Tibial nerve (tissue), 4 donors: Measurements from ENCODE around the gene ZNF618. TPM values are rescaled to one million over a fixed set of nuclear protein-coding genes. Genes with fewer than 3 reads are reported as not detected.

Experiments used
- DNase-seq, 2 donors: peaks; one replicate each; pipeline ENCODE4 v3.0.0-alpha.2; 2019; ENCODE audit warnings: low spot score in 2 of 2
- H3K27ac ChIP-seq, 4 donors: fragments of 200-600 bp; sonication (generic) in 3 of 4; one replicate each; pipeline ENCODE4 v1.5.1; 2017 to 2019; ENCODE audit warnings: mild to moderate bottlenecking in 1 of 4
- H3K27me3 ChIP-seq, 2 donors: fragments of 200-600 bp; sonication (generic) in 1 of 2; one replicate each; pipeline versions ENCODE4 v1.5.1 to v1.6.0; 2017 to 2019
- H3K36me3 ChIP-seq, 3 donors: fragments of 200-600 bp; sonication (generic); one replicate each; pipeline ENCODE4 v1.5.1; 2018 to 2019
- H3K4me1 ChIP-seq, 4 donors: fragments of 200-600 bp; sonication (generic) in 3 of 4; one replicate each; pipeline ENCODE4 v1.5.1; 2017 to 2019
- H3K4me3 ChIP-seq, 4 donors: fragments of 200-600 bp; sonication (generic) in 3 of 4; one replicate each; pipeline ENCODE4 v1.5.1; 2017 to 2019; ENCODE audit warnings: mild to moderate bottlenecking in 1 of 4, moderate library complexity in 1 of 4
- H3K9me3 ChIP-seq, 4 donors: fragments of 200-600 bp; sonication (generic) in 3 of 4; one replicate each; pipeline ENCODE4 v1.5.1; 2017 to 2019
- EP300 ChIP-seq, 2 donors: sonication (generic); formaldehyde crosslinking; IDR thresholded peaks; one replicate each; pipeline ENCODE4 v1.6.1; 2017; ENCODE audit warnings: antibody characterized with exemption in 2 of 2, mild to moderate bottlenecking in 1 of 2
- POLR2A ChIP-seq, 2 donors: fragments of 450-650 bp; IDR thresholded peaks; one replicate each; pipeline ENCODE4 v1.6.1; 2017; ENCODE audit warnings: antibody characterized with exemption in 2 of 2, mild to moderate bottlenecking in 2 of 2, moderate library complexity in 2 of 2
- WGBS, 2 donors: methylation state at CpG; one replicate each; pipeline ENCODE4 v1.1.5; 2018; 5-methylcytosine and 5-hydroxymethylcytosine counted together
- total RNA-seq, 4 donors: library from RNA; depleted of rRNA; stranded (reverse); fragments of >200 nt; gene quantifications; one replicate each; pipeline ENCODE4 v1.1.0, GENCODE V29; 2016
- TF ChIP-seq, protein P1 (sequence below), 5 experiments: fragments of 200-600 bp in 3 of 5; fragments of 450-650 bp in 2 of 5; sonication (generic) in 3 of 5; IDR thresholded peaks; one replicate each; pipeline ENCODE4 v1.5.1; 2016 to 2019; ENCODE audit warnings: antibody characterized with exemption in 5 of 5, mild to moderate bottlenecking in 3 of 5, moderate library complexity in 2 of 5

Gene ZNF618
- total RNA-seq, 4 donors from 2014 or later: 7.3 to 11.6 (median 9.0) TPM

DNA sequence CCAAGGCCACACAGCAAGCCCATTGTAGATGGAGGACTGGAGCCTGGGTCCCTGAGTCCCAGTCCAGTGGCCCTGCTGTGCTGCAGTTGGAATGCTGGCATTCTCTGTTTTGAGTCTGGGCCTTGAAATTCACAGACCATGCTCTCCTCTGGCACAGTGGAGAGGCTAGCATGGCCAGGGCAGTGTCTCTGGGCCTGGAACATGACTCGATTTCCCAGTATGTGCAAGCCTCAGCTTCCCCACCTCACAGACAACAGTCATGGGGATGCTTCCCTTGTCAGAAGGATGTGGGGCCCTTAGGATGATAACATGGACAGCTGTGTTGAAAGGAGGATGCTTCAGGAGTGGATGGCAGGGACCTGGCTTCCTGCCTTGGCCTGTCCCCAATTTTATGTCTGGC lies 110.8 kb downstream of the ZNF618 start:
- TF ChIP-seq, protein P1, sequence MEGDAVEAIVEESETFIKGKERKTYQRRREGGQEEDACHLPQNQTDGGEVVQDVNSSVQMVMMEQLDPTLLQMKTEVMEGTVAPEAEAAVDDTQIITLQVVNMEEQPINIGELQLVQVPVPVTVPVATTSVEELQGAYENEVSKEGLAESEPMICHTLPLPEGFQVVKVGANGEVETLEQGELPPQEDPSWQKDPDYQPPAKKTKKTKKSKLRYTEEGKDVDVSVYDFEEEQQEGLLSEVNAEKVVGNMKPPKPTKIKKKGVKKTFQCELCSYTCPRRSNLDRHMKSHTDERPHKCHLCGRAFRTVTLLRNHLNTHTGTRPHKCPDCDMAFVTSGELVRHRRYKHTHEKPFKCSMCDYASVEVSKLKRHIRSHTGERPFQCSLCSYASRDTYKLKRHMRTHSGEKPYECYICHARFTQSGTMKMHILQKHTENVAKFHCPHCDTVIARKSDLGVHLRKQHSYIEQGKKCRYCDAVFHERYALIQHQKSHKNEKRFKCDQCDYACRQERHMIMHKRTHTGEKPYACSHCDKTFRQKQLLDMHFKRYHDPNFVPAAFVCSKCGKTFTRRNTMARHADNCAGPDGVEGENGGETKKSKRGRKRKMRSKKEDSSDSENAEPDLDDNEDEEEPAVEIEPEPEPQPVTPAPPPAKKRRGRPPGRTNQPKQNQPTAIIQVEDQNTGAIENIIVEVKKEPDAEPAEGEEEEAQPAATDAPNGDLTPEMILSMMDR (IDR thresholded peaks at IDR 0.05): no peak
- TF ChIP-seq POLR2A (IDR thresholded peaks at IDR 0.05) (no peak), EP300 (IDR thresholded peaks at IDR 0.05) (no peak)
- peaks cover 0 to 31% (median 0%) of the 10 kb centered on the region in 3 donors for H3K36me3 ChIP-seq
- WGBS, 2 donors: 93 to 100% methylated on average over 1 of the region's 1 CpG
- H3K4me1 ChIP-seq: peaks cover 0 to 32% (median 5%) of the 10 kb centered on the region in 4 donors
- H3K27me3 ChIP-seq: no peaks in the 10 kb centered on the region
- no peak for DNase-seq
- H3K27ac ChIP-seq: no peak overlapping the region
- no peaks in the 10 kb centered on the region for H3K9me3 ChIP-seq
- no peak overlapping the region for H3K4me3 ChIP-seq

DNA sequence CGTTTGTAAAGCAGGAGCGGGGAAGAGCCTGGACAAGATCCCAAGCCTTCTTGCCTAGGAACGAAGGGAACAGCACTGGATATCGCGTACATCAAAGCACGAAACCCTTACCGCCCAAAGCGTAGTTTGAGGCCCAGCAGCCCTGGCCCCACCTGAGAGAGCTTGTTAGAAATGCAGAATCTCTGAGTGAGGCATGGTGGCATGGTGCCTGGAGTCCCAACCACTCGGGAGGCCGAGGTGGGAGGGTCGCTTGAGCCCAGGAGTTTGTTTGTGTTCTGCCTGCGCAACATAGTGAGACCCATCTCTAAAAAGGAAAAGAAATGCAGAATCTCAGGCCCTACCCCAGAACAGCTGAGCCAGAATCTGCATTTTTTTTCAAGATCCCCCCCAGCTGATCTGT lies 111.4 kb downstream of the ZNF618 start:
- H3K4me1 ChIP-seq: peaks cover 0 to 37% (median 8%) of the 10 kb centered on the region in 4 donors
- DNase-seq: no peak
- no peak overlapping the region for H3K27ac ChIP-seq
- WGBS, 2 donors: 87 to 92% methylated on average over 12 of the region's 12 CpGs
- H3K9me3 ChIP-seq: no peaks in the 10 kb centered on the region
- H3K36me3 ChIP-seq: peaks cover 0 to 31% (median 0%) of the 10 kb centered on the region in 3 donors
- TF ChIP-seq EP300 (IDR thresholded peaks at IDR 0.05): no peak
- TF ChIP-seq POLR2A (IDR thresholded peaks at IDR 0.05): no peak
- TF ChIP-seq, protein P1 (IDR thresholded peaks at IDR 0.05): no peak
- H3K4me3 ChIP-seq: no peak overlapping the region
- H3K27me3 ChIP-seq: no peaks in the 10 kb centered on the region

DNA sequence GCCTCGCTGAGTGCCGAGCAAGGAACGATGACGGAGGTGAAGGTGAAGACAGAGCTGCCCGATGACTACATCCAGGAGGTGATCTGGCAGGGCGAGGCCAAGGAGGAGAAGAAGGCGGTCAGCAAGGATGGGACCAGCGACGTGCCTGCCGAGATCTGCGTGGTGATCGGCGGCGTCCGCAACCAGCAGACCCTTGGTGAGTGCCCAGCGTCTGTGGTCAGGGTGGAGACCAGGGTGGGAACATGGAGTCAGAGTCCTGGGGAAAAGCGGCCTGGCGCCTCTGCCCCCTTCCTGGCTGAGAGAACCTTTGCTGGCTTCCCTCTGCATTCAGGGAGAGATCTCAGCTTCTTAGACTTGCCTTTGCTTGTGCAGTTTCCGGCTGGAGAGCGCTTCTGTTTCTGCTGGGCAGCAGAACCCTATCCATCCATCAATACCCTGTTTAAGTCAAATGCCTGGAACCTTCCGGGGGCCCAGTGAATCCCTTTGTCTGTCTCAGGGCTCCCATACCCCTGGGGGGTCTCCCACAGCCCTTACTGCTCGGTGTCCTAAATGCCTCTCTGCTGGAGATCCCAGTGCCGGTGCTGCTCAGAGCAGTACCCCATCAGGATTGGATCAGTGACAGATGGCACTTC lies 112.4 kb downstream of the ZNF618 start:
- no peak overlapping the region for H3K4me3 ChIP-seq
- H3K36me3 ChIP-seq: peaks cover 0 to 31% (median 0%) of the 10 kb centered on the region in 3 donors
- no peaks in the 10 kb centered on the region for H3K9me3 ChIP-seq
- no peak for DNase-seq
- H3K27ac ChIP-seq: peak overlapping the region in 1 of 4 donors; percentile 70
- H3K27me3 ChIP-seq: no peaks in the 10 kb centered on the region
- peaks cover 0 to 47% (median 14%) of the 10 kb centered on the region in 4 donors for H3K4me1 ChIP-seq
- TF ChIP-seq, protein P1 (IDR thresholded peaks at IDR 0.05): no peak
- TF ChIP-seq POLR2A (IDR thresholded peaks at IDR 0.05) (no peak), EP300 (IDR thresholded peaks at IDR 0.05) (no peak)
- 94 to 96% methylated on average over 23 of the region's 23 CpGs for WGBS, 2 donors

DNA sequence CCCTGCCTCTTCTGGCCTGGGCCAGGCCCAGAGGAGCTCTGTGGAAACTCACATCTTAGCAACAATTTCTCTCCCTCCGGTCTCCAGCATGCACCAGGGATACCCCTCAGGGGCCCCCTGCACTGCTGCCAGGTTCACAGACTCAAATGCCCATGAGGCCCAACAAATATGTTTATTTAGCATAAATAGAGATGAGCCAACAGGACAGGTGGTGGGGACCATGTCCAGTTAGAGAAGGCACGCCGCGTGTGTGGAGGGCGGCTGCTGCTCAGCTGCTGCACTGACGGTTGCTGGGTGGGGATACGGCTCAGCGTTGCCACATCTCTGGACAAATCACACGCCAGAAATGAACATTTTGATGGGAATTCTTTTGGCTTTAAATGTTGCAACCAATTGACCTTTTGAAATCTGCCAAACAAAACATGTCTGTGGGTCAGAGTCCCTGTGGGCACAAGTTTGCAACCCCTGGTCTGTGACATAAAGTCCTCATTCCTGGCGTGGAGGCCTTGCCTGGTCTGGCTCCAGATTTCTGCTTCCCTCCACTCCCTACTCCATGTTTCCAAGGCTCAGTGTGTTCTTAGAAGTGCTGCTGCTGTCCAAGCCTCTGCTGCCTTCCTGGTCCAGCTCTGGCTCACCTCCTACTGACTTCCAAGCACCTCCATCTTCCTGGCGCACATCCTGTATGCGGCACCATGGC lies 113.1 kb downstream of the ZNF618 start:
- peak overlapping the region in 1 of 4 donors; percentile 70 for H3K27ac ChIP-seq
- DNase-seq: peak; percentile 30 to 67
- peaks cover 0 to 31% (median 0%) of the 10 kb centered on the region in 3 donors for H3K36me3 ChIP-seq
- no peak overlapping the region for H3K4me3 ChIP-seq
- WGBS, 2 donors: 76 to 80% methylated on average over 12 of the region's 12 CpGs
- TF ChIP-seq POLR2A (IDR thresholded peaks at IDR 0.05): no peak
- peak in 1 of 2 donors; percentile 88 for TF ChIP-seq EP300 (IDR thresholded peaks at IDR 0.05)
- H3K27me3 ChIP-seq: no peaks in the 10 kb centered on the region
- H3K4me1 ChIP-seq: peaks cover 0 to 54% (median 18%) of the 10 kb centered on the region in 4 donors
- H3K9me3 ChIP-seq: no peaks in the 10 kb centered on the region

DNA sequence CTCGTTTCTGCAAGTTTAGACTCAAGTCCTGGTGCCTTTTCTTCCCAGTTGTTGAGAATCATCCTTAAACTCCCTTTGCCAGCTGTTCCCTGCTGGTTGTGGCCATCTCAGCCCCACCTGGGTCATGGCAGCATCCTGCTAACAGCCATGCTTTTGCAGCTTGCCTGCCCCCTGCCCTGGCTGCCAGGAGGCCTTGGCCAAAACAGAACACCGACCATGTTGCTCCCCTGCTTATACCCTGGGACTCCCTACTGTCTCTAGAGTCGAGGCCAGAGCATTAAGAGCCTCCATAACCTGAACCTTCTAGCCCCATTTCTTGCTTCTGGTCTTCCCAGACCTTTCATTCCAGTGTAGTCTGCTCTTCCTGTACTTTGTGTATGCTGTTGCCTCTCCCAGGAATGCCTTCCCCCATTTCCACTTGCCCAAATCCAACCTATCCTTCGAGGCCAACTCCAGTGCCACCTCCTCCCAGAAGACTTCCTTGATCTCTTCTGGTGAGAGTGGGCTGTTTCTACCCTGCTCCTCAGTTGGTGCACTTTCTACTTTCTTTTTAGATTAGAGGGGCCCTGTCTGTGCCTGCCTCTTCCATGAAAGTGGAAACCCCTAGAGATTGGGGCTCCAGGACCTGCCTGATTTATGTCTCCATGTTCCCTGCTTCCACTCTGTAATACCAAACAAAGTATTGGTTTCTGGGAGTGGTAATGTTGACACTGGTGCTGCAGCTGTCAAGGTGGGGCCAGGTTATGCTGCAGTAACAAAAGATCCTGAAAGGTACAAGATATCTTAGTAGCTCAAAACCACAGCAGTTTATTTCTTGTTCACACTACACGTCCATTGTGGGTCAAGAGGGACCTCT lies 113.8 kb downstream of the ZNF618 start:
- no peaks in the 10 kb centered on the region for H3K9me3 ChIP-seq
- H3K4me3 ChIP-seq: no peak overlapping the region
- 94 to 95% methylated on average over 5 of the region's 5 CpGs for WGBS, 2 donors
- peaks cover 0 to 59% (median 18%) of the 10 kb centered on the region in 4 donors for H3K4me1 ChIP-seq
- H3K27ac ChIP-seq: no peak overlapping the region
- TF ChIP-seq EP300 (IDR thresholded peaks at IDR 0.05): no peak
- no peak for TF ChIP-seq POLR2A (IDR thresholded peaks at IDR 0.05)
- TF ChIP-seq, protein P1 (IDR thresholded peaks at IDR 0.05): no peak
- no peaks in the 10 kb centered on the region for H3K27me3 ChIP-seq
- peaks cover 0 to 26% (median 0%) of the 10 kb centered on the region in 3 donors for H3K36me3 ChIP-seq
- DNase-seq: no peak
